Tibial artery (tissue), 4 donors: Measurements from ENCODE around the gene PAK2.
"Not testable (repeated sequence)": the region's sequence is repeated elsewhere in the genome, so short reads cannot be mapped to it uniquely, and the experiment has no call there.

Source experiments
- DNase-seq, 2 donors: peaks; one replicate each; pipeline ENCODE4 v3.0.0-alpha.2; 2019
- H3K27ac ChIP-seq, 2 donors: fragments of 200-600 bp; sonication (generic) in 1 of 2; 1 replicate in 1 of 2; 2 replicates in 1 of 2; pipeline ENCODE4 v1.5.1; 2018 to 2019; ENCODE audit warnings: mild to moderate bottlenecking in 1 of 2
- H3K27me3 ChIP-seq, 2 donors: fragments of 200-600 bp; sonication (generic) in 1 of 2; one replicate each; pipeline versions ENCODE4 v1.5.1 to v1.6.0; 2016 to 2019
- H3K36me3 ChIP-seq, 3 donors: fragments of 200-600 bp; sonication (generic) in 2 of 3; one replicate each; pipeline ENCODE4 v1.5.1; 2016 to 2019; ENCODE audit warnings: mild to moderate bottlenecking in 2 of 3
- H3K4me1 ChIP-seq, 4 donors: fragments of 200-600 bp; sonication (generic) in 2 of 4; 1 replicate in 3 of 4; 2 replicates in 1 of 4; pipeline ENCODE4 v1.5.1; 2016 to 2019
- H3K4me3 ChIP-seq, 2 donors: fragments of 200-600 bp; sonication (generic) in 1 of 2; 1 replicate in 1 of 2; 2 replicates in 1 of 2; pipeline ENCODE4 v1.5.1; 2018 to 2019; ENCODE audit warnings: mild to moderate bottlenecking in 2 of 2
- H3K9me3 ChIP-seq, 3 donors: fragments of 200-600 bp; sonication (generic) in 1 of 3; one replicate each; pipeline ENCODE4 v1.5.1; 2016 to 2019
- intact Hi-C: fragments of 100-400 bp; cut with DNase I; formaldehyde crosslinking; loops from one replicate; pipeline ENCODE4 v1.15.0; 2023; ENCODE audit warnings: low total_unique reads
- TF ChIP-seq, protein P1 (sequence below), 2 experiments: fragments of 200-600 bp in 1 of 2; fragments of 450-650 bp in 1 of 2; IDR thresholded peaks; one replicate each; pipeline ENCODE4 v1.5.1; 2017 to 2019; ENCODE audit warnings: antibody characterized with exemption in 2 of 2, mild to moderate bottlenecking in 1 of 2, moderate library complexity in 1 of 2

The PAK2 gene

DNA sequence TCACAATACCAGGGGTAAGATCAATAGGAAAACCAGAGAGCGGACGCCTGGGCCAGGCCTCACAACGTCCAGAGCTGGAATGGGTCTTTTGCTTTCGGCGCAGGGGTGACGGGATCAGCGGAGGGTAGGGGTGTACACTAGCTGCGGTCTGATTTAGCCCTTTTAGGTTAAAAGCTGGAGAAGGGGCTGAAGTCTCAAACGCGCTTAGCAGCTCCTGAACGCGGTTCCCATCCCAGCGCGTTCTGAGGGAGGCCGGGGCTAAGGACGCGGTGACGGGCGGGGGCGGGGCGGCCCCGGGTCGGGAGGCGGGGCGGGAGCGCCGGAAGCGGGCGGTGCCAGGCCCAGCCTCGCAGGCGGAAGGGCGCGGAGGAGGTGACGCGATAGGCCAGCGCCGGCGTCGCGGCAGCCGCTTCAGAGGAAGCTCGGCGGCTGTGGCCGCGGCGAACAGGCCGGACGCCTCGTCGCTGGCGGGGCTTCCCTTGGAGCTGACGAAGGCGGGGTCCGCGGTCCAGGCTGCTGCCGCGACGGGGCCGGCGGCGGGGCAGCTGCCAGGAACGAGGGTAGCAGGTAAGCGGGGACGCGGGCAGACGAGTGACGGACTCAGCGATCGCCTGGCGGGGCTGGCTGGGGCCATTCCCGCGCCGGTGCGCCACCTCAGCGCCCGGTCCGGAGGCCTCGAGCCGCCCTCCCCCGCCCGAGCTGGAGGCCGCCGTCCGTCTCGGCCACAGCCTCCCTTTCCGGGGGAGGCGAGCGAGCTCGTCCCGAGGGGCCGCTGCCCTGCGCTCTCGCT is 128.0 kb downstream of the PAK2 start, which contains the start of gene SENP5:
SENP5 (plus strand) TSS at position 414 of the 790 bp plus-strand sequence. CDS start 17,262 bp downstream, outside the sequence.
- peak; percentile 80 to 94 for DNase-seq
- Histone ChIP-seq H3K27me3 (no peaks in the 10 kb centered on the region), H3K4me1 (peaks cover 0 to 38% (median 21%) of the 10 kb centered on the region in 4 donors), H3K9me3 (no peaks in the 10 kb centered on the region), H3K4me3 (peak within 1 kb of the TSS; percentile 76 to 99), H3K36me3 (peaks cover 0 to 7% (median 0%) of the 10 kb centered on the region in 3 donors), H3K27ac (peak within 1 kb of the TSS; percentile 88 to 95)
- TF ChIP-seq, protein P1, sequence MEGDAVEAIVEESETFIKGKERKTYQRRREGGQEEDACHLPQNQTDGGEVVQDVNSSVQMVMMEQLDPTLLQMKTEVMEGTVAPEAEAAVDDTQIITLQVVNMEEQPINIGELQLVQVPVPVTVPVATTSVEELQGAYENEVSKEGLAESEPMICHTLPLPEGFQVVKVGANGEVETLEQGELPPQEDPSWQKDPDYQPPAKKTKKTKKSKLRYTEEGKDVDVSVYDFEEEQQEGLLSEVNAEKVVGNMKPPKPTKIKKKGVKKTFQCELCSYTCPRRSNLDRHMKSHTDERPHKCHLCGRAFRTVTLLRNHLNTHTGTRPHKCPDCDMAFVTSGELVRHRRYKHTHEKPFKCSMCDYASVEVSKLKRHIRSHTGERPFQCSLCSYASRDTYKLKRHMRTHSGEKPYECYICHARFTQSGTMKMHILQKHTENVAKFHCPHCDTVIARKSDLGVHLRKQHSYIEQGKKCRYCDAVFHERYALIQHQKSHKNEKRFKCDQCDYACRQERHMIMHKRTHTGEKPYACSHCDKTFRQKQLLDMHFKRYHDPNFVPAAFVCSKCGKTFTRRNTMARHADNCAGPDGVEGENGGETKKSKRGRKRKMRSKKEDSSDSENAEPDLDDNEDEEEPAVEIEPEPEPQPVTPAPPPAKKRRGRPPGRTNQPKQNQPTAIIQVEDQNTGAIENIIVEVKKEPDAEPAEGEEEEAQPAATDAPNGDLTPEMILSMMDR (IDR thresholded peaks at IDR 0.05): no peak
- intact Hi-C loops: loop anchor here (5.0 kb wide), 1 partner anchor 75 kb away; the partner anchor contains the start of gene NCBP2

DNA sequence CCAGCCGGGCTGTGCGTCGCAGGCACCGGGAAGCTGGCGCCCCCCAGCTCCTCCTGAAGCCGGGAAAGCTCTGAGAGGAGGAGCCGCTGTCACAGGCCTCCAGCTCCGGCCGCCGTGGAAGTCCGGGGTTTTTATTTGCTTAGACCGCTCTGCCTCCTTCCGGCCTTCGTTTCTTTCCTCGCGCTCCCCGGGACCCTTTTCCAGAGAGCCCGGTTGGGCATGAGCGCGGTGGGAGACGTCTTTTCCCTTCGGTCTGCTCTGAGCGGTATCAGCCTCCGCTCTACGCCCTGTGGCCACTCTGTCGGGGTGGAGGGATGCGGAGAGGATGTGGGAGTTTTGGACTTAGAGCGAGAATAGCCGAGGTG is 128.6 kb downstream of the PAK2 start:
- intact Hi-C loops: loop anchor here (5.0 kb wide), 1 partner anchor 74 kb away; the partner anchor contains the start of gene NCBP2
- no peak for DNase-seq
- TF ChIP-seq, protein P1 (IDR thresholded peaks at IDR 0.05): no peak

DNA sequence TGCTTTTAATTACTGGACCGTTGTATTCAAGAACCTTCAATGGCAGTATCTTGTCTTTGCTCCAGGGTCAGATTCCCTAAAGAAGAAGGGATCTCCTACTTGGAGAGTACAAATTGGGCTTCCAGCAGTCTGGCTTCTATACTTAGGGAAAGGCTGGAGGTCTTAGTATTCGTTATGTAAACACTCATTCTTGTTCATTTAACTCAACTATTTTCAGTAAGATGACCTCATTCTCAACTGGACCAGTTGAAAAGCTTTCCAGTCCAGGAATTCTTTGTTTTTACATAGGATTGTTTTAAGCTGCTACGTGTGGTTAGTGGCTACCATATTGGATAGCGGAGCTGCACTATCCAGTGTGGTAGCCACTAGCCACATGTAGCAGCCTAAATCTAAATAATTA is 132.7 kb downstream of the PAK2 start:
- Histone ChIP-seq H3K27ac (no peak overlapping the region), H3K9me3 (no peaks in the 10 kb centered on the region), H3K4me1 (peaks cover 0 to 40% (median 24%) of the 10 kb centered on the region in 4 donors), H3K4me3 (no peak overlapping the region), H3K27me3 (no peaks in the 10 kb centered on the region), H3K36me3 (peaks cover 0 to 7% (median 0%) of the 10 kb centered on the region in 3 donors)
- DNase-seq: no peak
- TF ChIP-seq, protein P1 (IDR thresholded peaks at IDR 0.05): no peak
- intact Hi-C loops: no loop called here

More for the DNA sequence above, 128.6 kb downstream of the PAK2 start:
- Histone ChIP-seq H3K4me3 (peak overlapping the region; percentile 76 to 99), H3K27ac (peak overlapping the region; percentile 88 to 95), H3K9me3 (no peaks in the 10 kb centered on the region), H3K36me3 (peaks cover 0 to 7% (median 0%) of the 10 kb centered on the region in 3 donors), H3K27me3 (no peaks in the 10 kb centered on the region), H3K4me1 (peaks cover 0 to 39% (median 22%) of the 10 kb centered on the region in 4 donors)

DNA sequence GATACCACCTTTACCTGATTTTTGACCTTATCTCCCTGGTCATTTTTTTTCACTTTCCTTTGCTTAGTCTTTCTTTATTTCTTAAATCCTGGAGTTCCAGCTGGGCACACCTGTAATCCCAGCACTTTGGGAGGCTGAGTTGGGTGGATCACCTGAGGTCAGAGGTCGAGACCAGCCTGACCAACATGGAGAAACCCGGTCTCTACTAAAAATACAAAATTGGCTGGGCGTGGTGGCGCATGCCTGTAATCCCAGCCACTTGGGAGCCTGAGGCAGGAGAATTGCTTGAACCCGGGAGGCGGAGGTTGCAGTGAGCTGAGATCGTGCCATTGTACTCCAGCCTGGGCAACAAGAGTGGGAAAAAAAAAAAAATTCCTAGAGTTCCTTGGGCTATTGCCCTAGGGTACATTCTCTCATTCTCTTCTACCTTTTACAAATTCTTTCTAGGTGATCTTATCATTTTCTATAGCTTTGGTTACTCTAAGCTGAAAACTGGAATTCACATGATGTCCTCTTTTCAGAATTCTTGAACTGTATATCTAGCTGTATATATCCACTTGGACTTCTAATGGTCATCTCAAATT is 134.9 kb downstream of the PAK2 start:
- H3K27me3 ChIP-seq, H3K4me3 ChIP-seq, intact Hi-C loops, H3K36me3 ChIP-seq, H3K27ac ChIP-seq, DNase-seq, H3K9me3 ChIP-seq: not testable (repeated sequence)
- peaks cover 0 to 28% (median 14%) of the 10 kb centered on the region in 4 donors for H3K4me1 ChIP-seq

DNA sequence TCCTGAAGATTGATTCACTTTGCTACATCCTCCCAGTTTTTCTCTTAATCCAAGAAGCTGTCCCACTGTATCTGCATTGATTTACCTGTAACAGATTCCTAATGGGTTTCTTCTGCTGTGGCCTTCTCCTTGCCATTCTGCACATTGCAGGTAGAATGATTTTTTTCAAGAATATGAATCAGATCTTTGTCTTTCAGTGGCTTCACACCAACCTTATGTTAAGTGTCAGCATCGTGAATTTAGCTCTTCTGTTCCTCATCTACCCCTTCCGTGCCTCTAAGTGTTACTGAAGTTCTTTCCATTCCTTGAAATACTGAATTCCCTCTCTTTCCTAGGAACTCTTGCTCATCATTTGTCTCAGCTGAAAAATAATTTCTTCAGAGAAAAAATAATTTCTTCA is 135.6 kb downstream of the PAK2 start:
- Histone ChIP-seq H3K9me3 (no peaks in the 10 kb centered on the region), H3K4me1 (peaks cover 0 to 21% (median 11%) of the 10 kb centered on the region in 4 donors), H3K4me3 (no peak overlapping the region), H3K27me3 (no peaks in the 10 kb centered on the region), H3K27ac (no peak overlapping the region), H3K36me3 (peaks cover 0 to 7% (median 0%) of the 10 kb centered on the region in 3 donors)
- intact Hi-C loops: no loop called here
- TF ChIP-seq, protein P1 (IDR thresholded peaks at IDR 0.05): no peak
- DNase-seq: no peak
